GM19193 (cell line): ENCODE measurements around the gene MAGEA10.

Experiments
- POLR2A ChIP-seq: IDR thresholded peaks from 4 replicates; pipeline ENCODE4 v1.6.1; 2011; ENCODE audit not compliant: insufficient read depth, insufficient read length; ENCODE audit errors: extremely low read depth

MAGEA10 gene

DNA sequence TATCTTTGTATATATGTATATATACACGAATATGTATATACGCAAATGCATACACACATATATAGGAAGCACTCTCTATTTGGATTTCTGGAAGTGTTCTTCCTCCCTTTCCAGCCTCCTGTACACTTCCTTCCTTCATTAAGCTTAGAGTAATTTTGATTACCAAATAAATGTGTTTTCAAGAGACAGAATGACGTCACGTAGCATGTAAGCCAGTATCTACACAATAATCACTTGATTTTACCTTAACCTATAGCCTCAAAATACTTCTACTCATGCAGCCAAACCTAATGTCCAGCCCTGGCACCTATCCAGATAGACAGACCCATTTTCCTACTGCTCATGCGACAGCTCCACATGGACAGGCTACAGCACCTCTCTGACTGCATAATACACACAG is 29.9 kb downstream of the MAGEA10 start:
- TF ChIP-seq POLR2A, result no peak

DNA sequence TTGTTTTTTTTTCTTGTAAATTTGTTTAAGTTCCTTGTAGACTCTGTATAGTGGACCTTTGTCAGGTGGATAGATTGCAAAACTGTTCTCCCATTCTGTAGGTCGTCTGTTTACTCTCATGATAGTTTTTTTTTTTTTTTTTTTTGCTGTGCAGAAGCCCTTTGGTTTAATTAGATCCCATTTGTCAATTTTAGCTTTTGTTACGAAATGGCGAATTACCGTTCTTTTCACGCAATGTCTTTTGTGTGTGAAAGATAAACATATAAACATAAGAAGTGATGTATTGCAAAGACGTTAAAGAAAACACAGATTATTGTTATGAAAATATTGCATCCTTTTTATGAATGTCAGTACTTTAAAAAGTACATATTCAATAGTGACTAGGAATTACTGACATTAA is 34.5 kb downstream of the MAGEA10 start:
- TF ChIP-seq POLR2A, result no peak

DNA sequence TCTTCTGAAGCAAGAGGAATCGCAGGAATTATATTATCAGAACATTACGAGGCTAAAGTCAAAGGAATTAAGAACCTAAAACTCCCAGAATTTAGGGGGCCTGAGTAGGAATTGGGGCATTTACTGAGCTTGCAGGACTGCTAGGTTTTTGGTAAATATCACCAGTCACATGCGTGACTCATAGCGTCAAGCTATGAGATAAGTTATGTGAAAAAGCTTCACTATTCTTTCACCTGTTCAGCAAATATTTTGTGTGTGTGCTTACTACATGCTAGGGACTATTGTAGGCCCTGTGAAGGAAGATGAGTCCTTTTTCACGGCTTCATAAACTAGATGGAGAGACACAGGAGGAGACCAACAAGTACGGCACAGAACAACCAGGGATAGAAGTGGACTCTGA is 52.2 kb downstream of the MAGEA10 start:
- TF ChIP-seq POLR2A, result no peak
